Keratinocyte (primary cell): ENCODE data around the gene PLAAT2. TPM values are rescaled to one million over a fixed set of nuclear protein-coding genes. Genes with fewer than 3 reads are reported as not detected.

Experiments used
- DNase-seq: peaks from one replicate; pipeline ENCODE4 v3.0.0-alpha.2; 2011; ENCODE audit warnings: low read depth, missing footprints, low spot score
- FAIRE-seq: peaks from 2 replicates; lab custom pipeline; 2011; peaks lifted over from hg19 to GRCh38; lab: Jason Lieb, UNC
- H2AFZ ChIP-seq: 2 replicates; pipeline ENCODE4 v1.6.0; 2012; ENCODE audit warnings: low read length, control low read depth, inconsistent platforms; ENCODE audit not compliant: control insufficient read depth
- H3K27ac ChIP-seq: 2 replicates; pipeline ENCODE4 v1.5.1; 2011; ENCODE audit warnings: low read length; ENCODE audit not compliant: control insufficient read depth, insufficient read depth
- H3K27me3 ChIP-seq: 3 replicates; pipeline ENCODE4 v1.6.0; 2011; ENCODE audit warnings: low read length; ENCODE audit not compliant: control insufficient read depth, insufficient read depth; ENCODE audit errors: extremely low read depth
- H3K36me3 ChIP-seq, 2 experiments: 2 replicates in 1 of 2; 3 replicates in 1 of 2; pipeline ENCODE4 v1.5.1; 2011; ENCODE audit warnings: low read length in 2 of 2, mild to moderate bottlenecking in 1 of 2; ENCODE audit not compliant: control insufficient read depth in 2 of 2, insufficient read depth in 2 of 2; ENCODE audit errors: extremely low read depth in 1 of 2
- H3K4me1 ChIP-seq: 3 replicates; pipeline ENCODE4 v1.5.1; 2011; ENCODE audit warnings: low read length; ENCODE audit not compliant: control insufficient read depth, insufficient read depth; ENCODE audit errors: extremely low read depth
- H3K4me2 ChIP-seq: 3 replicates; pipeline ENCODE4 v1.6.0; 2011; ENCODE audit warnings: low read depth, low read length; ENCODE audit not compliant: control insufficient read depth, insufficient read depth; ENCODE audit errors: extremely low read depth
- H3K4me3 ChIP-seq, 3 experiments: fragments of 200-600 bp in 1 of 3; sonication (generic) in 1 of 3; 2 replicates in 2 of 3; 3 replicates in 1 of 3; pipeline ENCODE4 v1.5.1; 2011 to 2016; ENCODE audit warnings: low read length in 3 of 3, mild to moderate bottlenecking in 3 of 3, control low read depth in 2 of 3, inconsistent platforms in 1 of 3, low read depth in 1 of 3, mixed read lengths in 1 of 3, mixed run types in 1 of 3, moderate library complexity in 1 of 3; ENCODE audit not compliant: control insufficient read depth in 2 of 3, insufficient read depth in 2 of 3; ENCODE audit errors: extremely low read depth in 1 of 3
- H3K79me2 ChIP-seq: 2 replicates; pipeline ENCODE4 v1.6.0; 2012; ENCODE audit warnings: low read length; ENCODE audit not compliant: control insufficient read depth, insufficient read depth
- H3K9ac ChIP-seq: 3 replicates; pipeline ENCODE4 v1.6.0; 2011; ENCODE audit warnings: low read length; ENCODE audit not compliant: control insufficient read depth, insufficient read depth; ENCODE audit errors: extremely low read depth
- H3K9me1 ChIP-seq: 3 replicates; pipeline ENCODE4 v1.6.0; 2011; ENCODE audit warnings: low read length; ENCODE audit not compliant: control insufficient read depth, insufficient read depth; ENCODE audit errors: extremely low read depth
- H3K9me3 ChIP-seq: 2 replicates; pipeline ENCODE4 v1.5.1; 2012; ENCODE audit warnings: low read depth, low read length; ENCODE audit not compliant: control insufficient read depth
- H4K20me1 ChIP-seq: 3 replicates; pipeline ENCODE4 v1.6.0; 2011; ENCODE audit warnings: low read length; ENCODE audit not compliant: control insufficient read depth, insufficient read depth; ENCODE audit errors: extremely low read depth
- CTCF ChIP-seq, 3 experiments: IDR thresholded peaks in 1 of 3; conservative IDR thresholded peaks in 1 of 3; optimal IDR thresholded peaks in 1 of 3; 2 replicates in 2 of 3; 3 replicates in 1 of 3; pipeline versions ENCODE3 to v1.5.1; 2011; ENCODE audit warnings: low read length in 3 of 3, mild to moderate bottlenecking in 3 of 3, moderate library complexity in 2 of 3, control low read depth in 1 of 3, inconsistent platforms in 1 of 3; ENCODE audit not compliant: insufficient read depth in 2 of 3; ENCODE audit errors: extremely low read depth in 1 of 3
- EZH2 ChIP-seq: IDR thresholded peaks from one replicate; pipeline ENCODE4 v1.6.1; 2012; ENCODE audit warnings: inconsistent platforms, mild to moderate bottlenecking, low read length, moderate library complexity
- dilution Hi-C: fragments of 300-500 bp; cut with MboI; formaldehyde crosslinking; loops from one replicate; pipeline ENCODE4 v1.7.0; 2020; ENCODE audit warnings: low sequenced_read_pairs; ENCODE audit not compliant: extremely low pct_ligation_motif_present
- polyA plus RNA-seq, 5 experiments: library from polyadenylated mRNA; depleted of rRNA in 3 of 5; stranded (reverse) in 3 of 5; stranded (forward) in 1 of 5; unstranded in 1 of 5; fragments of >200 nt; gene quantifications; 1 replicate in 1 of 5; 2 replicates in 3 of 5; 3 replicates in 1 of 5; pipeline versions ENCODE4 v1.2.1 to v1.2.3, GENCODE V29; 2011 to 2012; ENCODE audit warnings: missing spikeins in 2 of 5, low read depth in 1 of 5, low replicate concordance in 1 of 5

Gene PLAAT2
- polyA plus RNA-seq, 1 donor (not counting 4 experiments of a cell fraction or from before 2014, with no cell fraction given) = 0.29 TPM

GRCh38 chr11:63512816-63513215 lies 50.4 kb downstream of the PLAAT2 start:
- no peaks in the 10 kb centered on the region for H3K9me1 ChIP-seq
- TF ChIP-seq CTCF (optimal IDR thresholded peaks at IDR 0.05 in 1 of 3, IDR thresholded peaks at IDR 0.05 in 1 of 3, conservative IDR thresholded peaks at IDR 0.05 in 1 of 3; ENCODE audit: extremely low read depth in 1 of 3, insufficient read depth in 2 of 3, low read length in 3 of 3) (no peak), EZH2 (no peak)
- no peak overlapping the region for H3K4me2 ChIP-seq
- H3K27ac ChIP-seq = no peak overlapping the region
- H3K36me3 ChIP-seq = no peaks in the 10 kb centered on the region
- FAIRE-seq = no peak
- no peaks in the 10 kb centered on the region for H3K9me3 ChIP-seq
- no peaks in the 10 kb centered on the region for H3K79me2 ChIP-seq
- no peak overlapping the region for H2AFZ ChIP-seq
- H3K9ac ChIP-seq = no peak overlapping the region
- H3K4me1 ChIP-seq = no peaks in the 10 kb centered on the region
- no peak overlapping the region for H3K4me3 ChIP-seq
- DNase-seq = no peak
- dilution Hi-C loops = no loop called here
- H4K20me1 ChIP-seq = no peaks in the 10 kb centered on the region
- H3K27me3 ChIP-seq = no peaks in the 10 kb centered on the region

GRCh38 chr11:63511048-63511748 lies 52.0 kb downstream of the PLAAT2 start:
- Histone ChIP-seq H3K36me3 (no peaks in the 10 kb centered on the region), H3K27ac (no peak overlapping the region), H4K20me1 (no peaks in the 10 kb centered on the region), H3K4me2 (no peak overlapping the region), H2AFZ (no peak overlapping the region), H3K79me2 (no peaks in the 10 kb centered on the region), H3K9me3 (no peaks in the 10 kb centered on the region), H3K9me1 (no peaks in the 10 kb centered on the region), H3K4me1 (no peaks in the 10 kb centered on the region), H3K27me3 (no peaks in the 10 kb centered on the region), H3K9ac (no peak overlapping the region), H3K4me3 (no peak overlapping the region)
- TF ChIP-seq EZH2 = no peak
- no peak for TF ChIP-seq CTCF (optimal IDR thresholded peaks at IDR 0.05 in 1 of 3, IDR thresholded peaks at IDR 0.05 in 1 of 3, conservative IDR thresholded peaks at IDR 0.05 in 1 of 3; ENCODE audit: extremely low read depth in 1 of 3, insufficient read depth in 2 of 3, low read length in 3 of 3)
- no peak for FAIRE-seq
- dilution Hi-C loops = no loop called here
- no peak for DNase-seq
